Uterus (tissue), 4 donors: ENCODE data around the gene CRB1. TPM values are rescaled to one million over a fixed set of nuclear protein-coding genes. Genes with fewer than 3 reads are reported as not detected.

Experiments used
- DNase-seq, 2 donors: peaks; one replicate each; pipeline ENCODE4 v3.0.0-alpha.2; 2019 to 2020
- H3K27ac ChIP-seq, 2 donors: fragments of 200-600 bp; sonication (generic); 1 replicate in 1 of 2; 2 replicates in 1 of 2; pipeline ENCODE4 v1.5.1; 2016 to 2018
- H3K27me3 ChIP-seq, 2 donors: fragments of 200-600 bp; sonication (generic); one replicate each; pipeline ENCODE4 v1.5.1; 2018 to 2019; ENCODE audit warnings: control low read depth in 1 of 2
- H3K36me3 ChIP-seq, 2 donors: fragments of 200-600 bp; sonication (generic); one replicate each; pipeline ENCODE4 v1.5.1; 2019; ENCODE audit warnings: control low read depth in 1 of 2
- H3K4me1 ChIP-seq, 2 donors: fragments of 200-600 bp; sonication (generic); one replicate each; pipeline ENCODE4 v1.5.1; 2018 to 2019; ENCODE audit warnings: control low read depth in 1 of 2
- H3K4me3 ChIP-seq, 2 donors: fragments of 200-600 bp; sonication (generic); 1 replicate in 1 of 2; 2 replicates in 1 of 2; pipeline ENCODE4 v1.5.1; 2018 to 2019; ENCODE audit warnings: mild to moderate bottlenecking in 1 of 2
- H3K9me3 ChIP-seq, 2 donors: fragments of 200-600 bp; sonication (generic); one replicate each; pipeline ENCODE4 v1.5.1; 2019; ENCODE audit warnings: control low read depth in 1 of 2
- POLR2A ChIP-seq, 2 donors: fragments of 450-650 bp; IDR thresholded peaks; one replicate each; pipeline ENCODE4 v1.6.1; 2016; ENCODE audit warnings: antibody characterized with exemption in 2 of 2, mild to moderate bottlenecking in 1 of 2, moderate library complexity in 1 of 2
- intact Hi-C: fragments of 100-400 bp; cut with DNase I; formaldehyde crosslinking; loops from one replicate; pipeline ENCODE4 v1.15.1; 2023; ENCODE audit warnings: low total_unique reads
- total RNA-seq, 4 donors: library from RNA; depleted of rRNA in 3 of 4; stranded (reverse); fragments of >200 nt in 3 of 4; gene quantifications; one replicate each; pipeline versions ENCODE4 v1.1.0 to v1.2.4, GENCODE V29; 2014 to 2023
- TF ChIP-seq, protein P1 (sequence below), 4 experiments: fragments of 200-600 bp in 2 of 4; fragments of 450-650 bp in 2 of 4; sonication (generic) in 2 of 4; IDR thresholded peaks; one replicate each; pipeline ENCODE4 v1.5.1; 2016 to 2019; ENCODE audit warnings: antibody characterized with exemption in 4 of 4, mild to moderate bottlenecking in 2 of 4, moderate library complexity in 1 of 4
- donor health status: DM: yes; HTN: yes; CAD: no.

The CRB1 gene
- total RNA-seq, 4 donors from 2014 or later, result 0.55 to 1.0 TPM; not detected in 2

DNA sequence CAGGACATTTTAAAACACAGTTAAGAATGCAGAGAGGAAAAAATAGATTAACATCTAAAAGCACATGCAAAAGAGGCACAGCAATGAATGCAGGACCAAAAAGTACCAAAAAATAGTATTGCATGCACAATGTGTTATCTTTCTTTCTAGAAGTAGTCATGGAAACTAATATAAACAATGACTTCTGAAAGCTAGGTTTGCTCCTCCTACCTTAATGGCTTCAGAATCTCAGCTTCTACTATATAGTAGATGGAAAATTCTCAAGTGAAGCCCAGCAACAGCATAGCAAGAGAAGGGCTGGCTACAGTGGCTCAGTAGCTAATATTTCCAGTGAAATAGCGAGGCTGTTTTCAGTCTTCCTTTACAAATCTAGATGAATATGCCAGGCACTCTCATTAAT lies 125.1 kb downstream of the CRB1 start:
- no peaks in the 10 kb centered on the region for H3K36me3 ChIP-seq
- no peak overlapping the region for H3K4me3 ChIP-seq
- no peaks in the 10 kb centered on the region for H3K27me3 ChIP-seq
- no peak overlapping the region for H3K27ac ChIP-seq
- no peaks in the 10 kb centered on the region for H3K9me3 ChIP-seq
- H3K4me1 ChIP-seq, result no peaks in the 10 kb centered on the region
- intact Hi-C loops, result no loop called here
- TF ChIP-seq POLR2A (IDR thresholded peaks at IDR 0.05), result no peak
- TF ChIP-seq, protein P1, sequence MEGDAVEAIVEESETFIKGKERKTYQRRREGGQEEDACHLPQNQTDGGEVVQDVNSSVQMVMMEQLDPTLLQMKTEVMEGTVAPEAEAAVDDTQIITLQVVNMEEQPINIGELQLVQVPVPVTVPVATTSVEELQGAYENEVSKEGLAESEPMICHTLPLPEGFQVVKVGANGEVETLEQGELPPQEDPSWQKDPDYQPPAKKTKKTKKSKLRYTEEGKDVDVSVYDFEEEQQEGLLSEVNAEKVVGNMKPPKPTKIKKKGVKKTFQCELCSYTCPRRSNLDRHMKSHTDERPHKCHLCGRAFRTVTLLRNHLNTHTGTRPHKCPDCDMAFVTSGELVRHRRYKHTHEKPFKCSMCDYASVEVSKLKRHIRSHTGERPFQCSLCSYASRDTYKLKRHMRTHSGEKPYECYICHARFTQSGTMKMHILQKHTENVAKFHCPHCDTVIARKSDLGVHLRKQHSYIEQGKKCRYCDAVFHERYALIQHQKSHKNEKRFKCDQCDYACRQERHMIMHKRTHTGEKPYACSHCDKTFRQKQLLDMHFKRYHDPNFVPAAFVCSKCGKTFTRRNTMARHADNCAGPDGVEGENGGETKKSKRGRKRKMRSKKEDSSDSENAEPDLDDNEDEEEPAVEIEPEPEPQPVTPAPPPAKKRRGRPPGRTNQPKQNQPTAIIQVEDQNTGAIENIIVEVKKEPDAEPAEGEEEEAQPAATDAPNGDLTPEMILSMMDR (IDR thresholded peaks at IDR 0.05), result no peak
- no peak for DNase-seq

DNA sequence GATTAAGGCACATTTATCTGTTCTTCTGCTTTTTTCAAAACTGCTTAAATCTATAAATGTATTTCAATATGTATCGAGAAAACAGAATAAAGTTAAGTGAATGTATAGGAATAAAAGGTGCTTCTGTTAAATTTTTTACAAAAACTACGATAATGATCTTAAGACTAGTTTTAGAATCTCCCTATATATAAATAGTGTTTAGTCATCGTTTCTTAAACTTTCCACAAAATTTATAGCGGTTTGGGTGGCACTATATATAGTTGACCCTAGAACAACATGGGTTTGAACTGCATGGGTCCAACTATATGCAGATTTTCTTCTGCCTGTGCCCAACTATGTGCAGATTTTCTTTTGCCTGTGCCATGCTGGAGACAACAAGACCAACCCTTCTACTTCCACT lies 125.7 kb downstream of the CRB1 start:
- Histone ChIP-seq H3K27me3 (no peaks in the 10 kb centered on the region), H3K4me3 (no peak overlapping the region), H3K4me1 (no peaks in the 10 kb centered on the region), H3K36me3 (no peaks in the 10 kb centered on the region), H3K9me3 (no peaks in the 10 kb centered on the region), H3K27ac (no peak overlapping the region)
- DNase-seq, result no peak
- intact Hi-C loops, result no loop called here
- TF ChIP-seq, protein P1 (IDR thresholded peaks at IDR 0.05), result no peak

DNA sequence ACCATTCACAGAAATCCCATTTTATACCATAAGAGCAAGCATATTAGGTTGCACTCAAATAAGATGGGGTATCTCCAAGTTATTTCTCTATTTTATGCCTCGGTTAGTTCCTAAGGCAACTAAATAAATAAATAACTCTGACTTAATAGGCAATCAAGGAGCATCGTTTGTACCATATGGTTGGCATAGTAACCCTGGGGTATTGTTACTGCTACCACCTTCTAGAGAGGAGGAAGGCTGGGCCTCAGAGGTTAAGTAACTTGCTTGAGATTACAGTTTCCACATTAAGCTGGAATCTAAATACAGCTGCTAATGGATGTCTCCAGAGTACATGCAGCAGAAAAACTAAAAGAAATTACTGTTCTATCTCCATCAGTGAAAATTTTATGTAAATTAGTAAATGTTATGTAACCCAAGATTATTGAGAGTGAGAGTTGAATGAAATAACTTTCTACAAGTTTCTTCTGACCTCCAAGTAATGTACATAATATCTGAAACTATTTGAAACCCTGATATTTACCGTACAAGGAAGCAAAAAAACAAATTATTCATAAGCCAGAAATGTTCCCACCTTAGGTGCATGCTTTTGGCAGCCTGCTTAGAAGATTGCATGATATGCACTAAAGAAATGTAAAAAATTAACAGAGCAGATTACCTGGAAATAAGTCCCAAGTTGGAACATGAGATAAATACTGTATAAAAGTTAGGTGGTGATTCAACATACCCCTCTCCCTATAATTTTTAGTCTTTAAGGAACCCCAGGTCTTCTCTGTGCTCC lies 127.0 kb downstream of the CRB1 start:
- no peaks in the 10 kb centered on the region for H3K27me3 ChIP-seq
- intact Hi-C loops, result no loop called here
- no peaks in the 10 kb centered on the region for H3K4me1 ChIP-seq
- no peak for DNase-seq
- no peak overlapping the region for H3K27ac ChIP-seq
- H3K9me3 ChIP-seq, result no peaks in the 10 kb centered on the region
- no peak overlapping the region for H3K4me3 ChIP-seq
- H3K36me3 ChIP-seq, result no peaks in the 10 kb centered on the region
- TF ChIP-seq, protein P1 (IDR thresholded peaks at IDR 0.05), result no peak
- no peak for TF ChIP-seq POLR2A (IDR thresholded peaks at IDR 0.05)

DNA sequence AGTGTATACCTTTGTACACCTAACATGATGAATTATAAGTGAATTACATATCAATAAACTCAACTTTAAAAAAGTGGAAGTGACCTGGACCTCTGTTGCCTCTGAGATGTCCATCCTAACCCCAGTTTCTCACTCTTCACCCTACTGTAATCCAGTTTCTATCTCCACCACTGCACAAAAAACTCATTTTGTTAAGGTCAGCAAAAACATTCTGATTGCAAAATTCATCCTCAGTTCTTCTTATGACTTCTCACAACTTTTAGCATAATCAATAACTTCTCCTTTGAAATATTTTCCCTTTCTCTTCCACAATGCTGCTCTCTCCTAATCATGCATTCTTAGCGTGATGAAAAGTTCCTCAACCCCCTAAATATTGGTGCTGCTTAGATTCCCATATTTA lies 129.8 kb downstream of the CRB1 start:
- Histone ChIP-seq H3K4me1 (no peaks in the 10 kb centered on the region), H3K27ac (no peak overlapping the region), H3K9me3 (no peaks in the 10 kb centered on the region), H3K4me3 (no peak overlapping the region), H3K36me3 (no peaks in the 10 kb centered on the region), H3K27me3 (no peaks in the 10 kb centered on the region)
- TF ChIP-seq, protein P1 (IDR thresholded peaks at IDR 0.05), result no peak
- TF ChIP-seq POLR2A (IDR thresholded peaks at IDR 0.05), result no peak
- intact Hi-C loops, result no loop called here
- no peak for DNase-seq

DNA sequence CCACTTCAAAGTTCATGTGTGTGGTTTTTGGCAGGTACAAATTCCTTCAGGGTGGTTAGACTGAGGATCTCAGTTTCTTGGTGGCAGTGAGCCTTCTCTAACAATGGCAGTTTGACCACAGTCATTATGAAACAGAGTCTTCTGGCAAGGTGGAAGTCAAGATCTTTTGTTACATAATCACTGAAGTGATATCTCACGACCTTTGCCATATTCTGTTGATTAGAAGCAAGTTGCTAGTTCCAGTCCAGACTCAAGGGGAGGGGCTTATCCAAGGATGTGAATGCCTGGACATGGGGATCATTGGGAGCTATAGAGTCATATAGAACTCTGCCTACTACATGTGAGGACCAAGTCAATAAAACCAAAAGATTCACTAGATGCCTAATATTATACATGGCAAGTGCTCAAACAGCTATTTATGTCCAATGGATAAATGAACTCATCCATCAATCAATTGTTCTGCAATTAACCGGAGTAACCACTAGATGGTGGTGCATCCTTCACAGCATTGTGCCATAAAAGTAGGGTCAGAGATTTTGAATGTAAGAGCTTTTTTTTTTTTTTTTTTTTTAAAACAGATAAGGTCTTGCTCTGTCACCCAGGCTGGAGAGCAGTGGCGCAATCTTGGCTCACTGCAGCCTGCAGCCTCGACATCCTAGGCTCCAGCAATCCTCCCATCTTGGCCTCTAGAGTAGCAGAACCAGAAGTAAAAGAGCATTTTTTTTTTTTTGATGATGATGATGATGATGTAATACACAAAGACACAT lies 131.9 kb downstream of the CRB1 start:
- intact Hi-C loops, result no loop called here
- no peak for DNase-seq
- H3K9me3 ChIP-seq, result no peaks in the 10 kb centered on the region

More for the DNA sequence above, 131.9 kb downstream of the CRB1 start:
- Histone ChIP-seq H3K36me3 (no peaks in the 10 kb centered on the region), H3K4me1 (no peaks in the 10 kb centered on the region), H3K27me3 (no peaks in the 10 kb centered on the region), H3K4me3 (no peak overlapping the region), H3K27ac (no peak overlapping the region)
- TF ChIP-seq POLR2A (IDR thresholded peaks at IDR 0.05), result no peak
- TF ChIP-seq, protein P1 (IDR thresholded peaks at IDR 0.05), result no peak
